ENCODE measurements around the gene FAM111B.

FAM111B gene

GRCh38 chr11:59158206-59159068 lies 51.4 kb downstream of the FAM111B start:
- peak; percentile 79 for DNase-seq

DNA sequence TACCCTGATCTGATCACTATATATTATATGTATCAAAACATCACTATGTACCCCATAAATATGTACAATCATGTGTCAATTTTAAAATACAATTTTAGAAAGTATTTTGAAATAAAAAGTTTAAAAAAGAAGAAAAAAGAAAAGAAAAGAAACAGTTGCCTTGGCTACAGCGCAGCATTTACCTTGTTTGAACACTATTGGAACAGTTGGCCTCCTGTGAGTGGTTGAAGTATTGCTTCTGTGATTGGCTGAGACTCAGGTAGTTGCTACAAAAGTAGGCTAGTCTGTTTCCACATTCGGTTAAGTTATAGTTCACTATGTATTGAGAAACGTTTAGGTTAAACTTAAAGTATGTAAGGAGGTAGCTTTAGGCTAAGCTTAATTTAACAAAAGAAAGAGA lies 57.0 kb downstream of the FAM111B start:
- DNase-seq = no peak

DNA sequence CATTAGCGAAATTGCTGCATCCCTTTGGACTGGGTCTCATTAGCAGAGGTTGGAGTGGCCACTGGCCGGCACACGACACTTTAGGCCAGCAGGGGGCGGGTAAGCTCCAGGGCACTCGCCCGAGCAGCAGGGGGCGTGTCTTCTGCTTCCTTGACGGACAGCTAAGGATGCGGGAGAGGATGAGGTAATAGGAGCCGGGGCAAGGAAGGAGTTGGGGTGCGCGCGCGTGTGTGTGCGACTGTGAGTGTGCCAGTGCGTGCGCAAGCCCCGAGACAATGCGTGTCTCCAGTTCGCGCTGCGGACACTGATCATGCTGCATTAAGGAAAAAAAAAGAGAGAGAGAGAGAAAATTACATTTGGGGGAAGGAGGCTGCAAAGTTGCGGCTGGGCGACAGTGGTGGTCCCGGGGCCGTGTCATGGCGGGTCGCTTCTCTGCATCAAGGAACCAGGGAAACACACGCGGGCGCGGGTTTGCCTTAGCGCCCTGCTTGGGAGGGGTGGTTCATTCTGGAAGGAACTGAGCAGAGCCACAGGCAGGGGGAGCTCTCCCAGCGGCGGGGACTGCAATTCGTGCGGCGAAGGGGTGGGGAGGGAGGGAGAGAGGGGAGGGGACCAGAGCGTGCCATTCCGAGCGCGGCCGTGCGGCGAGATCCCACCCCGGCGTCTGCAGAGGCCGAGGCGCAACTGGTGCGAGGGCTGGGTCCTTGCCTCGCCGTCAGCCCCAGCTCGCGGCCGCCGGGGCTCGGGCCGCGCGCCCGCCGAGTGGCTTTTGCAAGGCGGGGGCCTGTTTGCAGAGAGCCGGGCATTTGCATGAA lies 64.7 kb downstream of the FAM111B start, which contains the start of gene DTX4:
DTX4 (plus strand) TSS at position 625 of the 815 bp plus-strand sequence. CDS start 464 bp downstream, outside the sequence.
- peak; percentile 95 for DNase-seq

DNA sequence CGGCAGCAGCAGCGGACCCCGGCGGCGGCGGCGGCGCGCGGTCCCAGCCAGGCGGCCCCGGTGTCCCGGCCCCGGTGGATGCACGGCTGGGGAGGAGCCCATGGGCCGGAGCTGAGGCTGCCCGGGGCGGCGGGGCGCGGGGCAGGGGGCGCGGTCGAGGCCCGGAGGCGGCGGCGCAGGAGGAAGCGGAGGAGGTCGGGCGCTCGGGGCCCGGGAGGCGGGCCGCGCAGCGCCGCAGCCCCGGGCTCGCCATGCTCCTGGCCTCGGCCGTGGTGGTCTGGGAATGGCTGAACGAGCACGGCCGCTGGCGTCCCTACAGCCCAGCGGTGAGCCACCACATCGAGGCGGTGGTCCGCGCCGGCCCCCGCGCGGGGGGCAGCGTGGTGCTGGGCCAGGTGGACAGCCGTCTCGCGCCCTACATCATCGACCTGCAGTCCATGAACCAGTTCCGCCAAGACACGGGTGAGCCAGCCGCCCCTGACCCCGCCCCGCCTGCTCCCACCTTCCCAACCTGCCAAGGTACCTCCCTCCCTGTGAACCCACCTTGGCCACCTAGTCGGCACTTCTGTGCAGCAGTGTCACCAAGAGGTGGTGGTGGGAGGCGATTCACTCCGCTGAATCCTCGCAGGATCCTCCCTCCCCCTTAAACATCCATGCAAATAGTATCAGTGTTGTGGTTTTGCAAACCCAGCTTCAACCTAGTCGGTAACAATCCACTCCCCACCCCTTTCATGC lies 65.5 kb downstream of the FAM111B start:
- DNase-seq = peak; percentile 78

- peak; percentile 86 for DNase-seq
Observed at GRCh38 chr11:59173080-59173963, 66.3 kb downstream of the FAM111B start.

DNA sequence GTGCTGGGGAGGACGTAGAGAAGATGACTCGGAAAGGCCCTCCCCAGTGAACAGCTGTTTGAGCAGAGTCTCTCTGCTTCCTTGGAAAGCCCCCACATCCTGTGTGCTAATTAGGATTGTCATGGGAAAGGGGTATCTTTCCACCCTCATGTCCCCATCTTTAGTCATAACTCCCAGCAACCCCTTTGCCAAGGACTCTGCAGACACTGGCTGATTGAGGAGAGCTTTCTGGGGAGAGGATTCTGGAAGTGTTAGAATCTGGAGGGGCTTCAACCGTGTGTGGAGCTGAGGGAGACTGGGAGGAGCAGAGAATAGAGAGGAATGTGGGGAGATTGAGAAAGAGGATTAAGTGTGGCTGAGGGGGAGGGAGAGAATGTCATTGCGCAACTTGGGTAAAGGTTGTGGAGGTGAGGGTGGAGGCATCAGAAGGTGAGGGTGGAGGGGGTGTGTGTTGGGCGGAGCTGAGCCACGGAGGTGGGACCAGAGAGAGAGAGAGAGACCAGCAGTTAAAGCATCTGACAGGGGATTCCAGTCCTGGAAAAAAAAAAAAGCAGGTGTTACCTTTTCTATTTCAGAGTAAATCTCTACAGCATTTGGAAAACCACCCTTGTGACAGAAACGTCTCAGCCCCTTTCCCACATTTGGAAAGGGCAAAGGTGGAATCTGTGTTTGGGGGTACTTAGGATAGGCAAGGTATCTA lies 67.1 kb downstream of the FAM111B start:
- peak; percentile 88 for DNase-seq

- peak; percentile 92 for DNase-seq
Observed at GRCh38 chr11:59174664-59175033, 67.6 kb downstream of the FAM111B start.

GRCh38 chr11:59175091-59175501 lies 68.1 kb downstream of the FAM111B start:
- DNase-seq = peak; percentile 88

GRCh38 chr11:59176330-59176729 lies 69.3 kb downstream of the FAM111B start:
- DNase-seq = no peak

Data from islet precursor cell (in vitro differentiated cells).